BE2C (cell line): Measurements from ENCODE around the gene MEIG1.

Experiments used
- DNase-seq: peaks from one replicate; pipeline ENCODE4 v3.0.0-alpha.2; 2020
- H3K27me3 ChIP-seq: fragments of 250-450 bp; sonication (Bioruptor Pico); 2 replicates; pipeline ENCODE4 v1.5.1; 2020; ENCODE audit warnings: mild to moderate bottlenecking
- H3K36me3 ChIP-seq: fragments of 250-450 bp; sonication (Bioruptor Pico); 2 replicates; pipeline ENCODE4 v1.5.1; 2020; ENCODE audit warnings: mild to moderate bottlenecking
- H3K4me1 ChIP-seq: fragments of 250-450 bp; sonication (Bioruptor Pico); 2 replicates; pipeline ENCODE4 v1.5.1; 2020
- H3K4me3 ChIP-seq: 2 replicates; pipeline ENCODE4 v1.5.1; 2011; ENCODE audit warnings: low read depth, low read length
- H3K9me3 ChIP-seq: fragments of 250-450 bp; sonication (Bioruptor Pico); 2 replicates; pipeline ENCODE4 v1.5.1; 2020
- CTCF ChIP-seq: IDR thresholded peaks from 2 replicates; pipeline ENCODE4 v1.5.1; 2012; ENCODE audit warnings: mild to moderate bottlenecking, low read depth, low read length

Gene MEIG1

GRCh38 chr10:14924013-14924412 is 35.2 kb upstream of the MEIG1 start:
- no peaks in the 10 kb centered on the region for H3K9me3 ChIP-seq
- TF ChIP-seq CTCF, result no peak
- no peak for DNase-seq
- peaks cover 17% of the 10 kb centered on the region for H3K36me3 ChIP-seq
- no peaks in the 10 kb centered on the region for H3K27me3 ChIP-seq
- no peak overlapping the region for H3K4me3 ChIP-seq
- H3K4me1 ChIP-seq, result no peaks in the 10 kb centered on the region

- no peaks in the 10 kb centered on the region for H3K27me3 ChIP-seq
- no peak for TF ChIP-seq CTCF
- DNase-seq, result no peak
- H3K9me3 ChIP-seq, result no peaks in the 10 kb centered on the region
- no peak overlapping the region for H3K4me3 ChIP-seq
- no peaks in the 10 kb centered on the region for H3K4me1 ChIP-seq
- peaks cover 10% of the 10 kb centered on the region for H3K36me3 ChIP-seq
Measured at GRCh38 chr10:14925268-14925667, 33.9 kb upstream of the MEIG1 start.

GRCh38 chr10:14926061-14926470 is 33.1 kb upstream of the MEIG1 start:
- H3K36me3 ChIP-seq, result peaks cover 10% of the 10 kb centered on the region
- DNase-seq, result no peak
- TF ChIP-seq CTCF, result no peak

GRCh38 chr10:14926722-14927416 is 32.3 kb upstream of the MEIG1 start:
- Histone ChIP-seq H3K9me3 (no peaks in the 10 kb centered on the region), H3K4me3 (no peak overlapping the region), H3K36me3 (peaks cover 8% of the 10 kb centered on the region), H3K4me1 (no peaks in the 10 kb centered on the region), H3K27me3 (no peaks in the 10 kb centered on the region)
- no peak for DNase-seq
- TF ChIP-seq CTCF, result no peak

More at GRCh38 chr10:14926061-14926470, 33.1 kb upstream of the MEIG1 start:
- Histone ChIP-seq H3K27me3 (no peaks in the 10 kb centered on the region), H3K4me1 (no peaks in the 10 kb centered on the region), H3K9me3 (no peaks in the 10 kb centered on the region), H3K4me3 (no peak overlapping the region)

GRCh38 chr10:14930610-14931009 is 28.6 kb upstream of the MEIG1 start:
- peaks cover 6% of the 10 kb centered on the region; the same call in 1 of the 2 replicates for H3K36me3 ChIP-seq

More at GRCh38 chr10:14930610-14931009, 28.6 kb upstream of the MEIG1 start:
- no peak for DNase-seq
- H3K27me3 ChIP-seq, result no peaks in the 10 kb centered on the region
- no peak overlapping the region for H3K4me3 ChIP-seq
- TF ChIP-seq CTCF, result no peak
- no peaks in the 10 kb centered on the region for H3K9me3 ChIP-seq
- no peaks in the 10 kb centered on the region for H3K4me1 ChIP-seq
